GM19455 (cell line): ENCODE results near the gene TAC4.

Source experiments
- ATAC-seq: cut with Tn5 transposase; IDR thresholded peaks from one replicate; pipeline ENCODE4 v1.9.1; 2021; ENCODE audit not compliant: unreplicated experiment

Gene TAC4, protein sequence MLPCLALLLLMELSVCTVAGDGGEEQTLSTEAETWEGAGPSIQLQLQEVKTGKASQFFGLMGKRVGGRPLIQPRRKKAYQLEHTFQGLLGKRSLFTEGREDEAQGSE

DNA sequence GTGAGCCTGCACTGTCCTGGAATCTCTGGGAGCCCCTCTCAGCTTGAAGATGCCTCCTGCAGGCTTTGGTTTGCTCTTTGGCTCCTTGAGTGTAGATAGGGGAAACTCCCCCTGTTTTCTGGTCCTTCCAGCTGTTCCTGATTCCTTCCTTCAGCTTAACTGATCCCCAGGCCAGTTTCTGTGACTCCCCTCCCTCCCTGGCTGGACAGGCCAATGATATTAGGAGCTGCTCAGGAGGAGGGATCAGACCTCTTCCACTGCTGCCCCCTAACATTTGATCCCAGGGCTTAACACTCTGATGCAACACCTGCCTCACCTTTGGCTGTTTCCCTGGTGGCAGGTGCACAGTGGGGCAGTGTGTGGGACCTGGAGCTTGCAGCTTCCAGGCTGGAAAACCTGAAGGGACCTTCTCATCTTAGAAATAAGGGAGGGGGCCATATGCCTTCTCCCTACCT is at the start of gene TAC4:
Gene TAC4 (minus strand): TSS at position 51 of the 455 bp plus-strand sequence. CDS start 52 bp downstream, outside the sequence.
- ATAC-seq: no peak

DNA sequence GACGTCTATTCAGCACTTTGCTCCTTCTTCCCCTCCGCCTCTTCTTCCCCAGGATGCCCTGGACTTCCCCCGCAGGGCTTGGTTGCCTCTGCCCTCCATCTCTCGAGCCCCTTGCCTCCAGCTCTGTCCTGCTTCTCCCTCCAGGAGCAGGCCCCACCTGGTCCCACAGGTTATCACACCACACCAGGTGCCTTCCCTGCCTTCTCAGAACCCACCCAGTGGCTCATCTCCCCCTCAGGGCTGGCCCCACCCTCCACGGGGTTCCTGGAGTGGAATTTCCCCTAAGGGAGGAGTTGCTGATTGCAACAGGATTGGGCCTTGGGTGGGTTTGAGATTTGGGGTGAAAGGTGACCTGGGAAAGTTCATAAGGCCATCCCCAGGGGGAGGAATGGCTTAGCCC is 49.0 kb upstream of the TAC4 start:
- no peak for ATAC-seq

DNA sequence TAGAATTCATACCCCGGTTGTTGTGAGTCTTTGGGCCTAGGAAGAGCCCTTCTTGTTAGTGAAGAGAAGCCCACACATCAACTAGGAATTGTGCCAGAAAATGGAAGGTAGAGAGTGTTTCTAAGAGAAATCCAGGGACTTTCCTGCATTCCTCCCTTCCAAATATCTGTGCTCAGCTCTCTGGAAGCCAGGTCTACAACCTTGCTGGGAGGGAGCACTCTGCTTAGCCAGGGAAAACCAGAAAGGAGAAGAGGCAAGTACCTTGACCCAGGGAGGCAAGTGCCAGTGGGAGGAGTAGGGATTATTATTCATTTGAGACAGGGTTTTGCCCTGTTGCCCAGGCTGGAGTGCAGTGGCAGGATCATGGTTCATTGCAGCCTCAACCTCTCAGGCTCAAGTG is 48.4 kb upstream of the TAC4 start:
- no peak for ATAC-seq

DNA sequence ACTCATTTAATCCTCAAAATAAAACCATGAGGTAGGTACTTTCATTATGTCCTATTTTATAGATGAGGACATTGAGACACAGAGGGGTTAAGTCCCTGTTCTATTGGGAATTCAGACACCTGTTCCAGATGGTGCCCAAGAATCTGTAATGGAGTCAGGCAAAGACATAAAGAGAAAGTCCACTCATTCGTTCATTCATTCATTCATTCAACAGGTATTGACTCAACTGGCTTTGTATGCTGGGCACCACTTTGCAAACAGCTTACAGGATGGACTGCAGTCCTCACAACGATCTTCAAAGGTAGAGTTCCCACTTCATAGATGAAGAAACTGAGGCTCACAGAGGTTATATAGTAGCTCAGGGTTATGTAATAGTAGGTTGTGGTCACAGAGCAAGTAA is 47.9 kb upstream of the TAC4 start:
- no peak for ATAC-seq

DNA sequence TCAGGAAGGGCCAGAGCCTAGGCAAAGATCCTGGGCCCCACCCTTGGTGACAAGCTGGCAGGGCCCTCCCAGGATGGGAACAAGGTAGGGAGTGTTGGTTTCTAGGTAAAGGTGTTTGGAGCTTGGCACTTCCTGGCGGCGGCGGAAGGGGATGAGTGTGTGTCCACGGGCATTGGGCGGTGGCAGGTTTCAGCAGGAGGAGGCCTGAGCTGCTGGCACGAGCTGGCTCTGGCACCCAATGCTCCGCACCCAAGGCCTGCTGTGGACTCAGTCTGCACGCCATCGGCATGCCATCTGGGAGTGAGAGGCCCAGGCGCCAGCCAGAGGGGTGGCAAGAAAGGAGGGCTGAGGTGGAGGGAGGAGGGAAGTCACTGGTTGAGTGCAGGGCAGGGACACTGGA is 46.9 kb upstream of the TAC4 start:
- ATAC-seq: no peak

DNA sequence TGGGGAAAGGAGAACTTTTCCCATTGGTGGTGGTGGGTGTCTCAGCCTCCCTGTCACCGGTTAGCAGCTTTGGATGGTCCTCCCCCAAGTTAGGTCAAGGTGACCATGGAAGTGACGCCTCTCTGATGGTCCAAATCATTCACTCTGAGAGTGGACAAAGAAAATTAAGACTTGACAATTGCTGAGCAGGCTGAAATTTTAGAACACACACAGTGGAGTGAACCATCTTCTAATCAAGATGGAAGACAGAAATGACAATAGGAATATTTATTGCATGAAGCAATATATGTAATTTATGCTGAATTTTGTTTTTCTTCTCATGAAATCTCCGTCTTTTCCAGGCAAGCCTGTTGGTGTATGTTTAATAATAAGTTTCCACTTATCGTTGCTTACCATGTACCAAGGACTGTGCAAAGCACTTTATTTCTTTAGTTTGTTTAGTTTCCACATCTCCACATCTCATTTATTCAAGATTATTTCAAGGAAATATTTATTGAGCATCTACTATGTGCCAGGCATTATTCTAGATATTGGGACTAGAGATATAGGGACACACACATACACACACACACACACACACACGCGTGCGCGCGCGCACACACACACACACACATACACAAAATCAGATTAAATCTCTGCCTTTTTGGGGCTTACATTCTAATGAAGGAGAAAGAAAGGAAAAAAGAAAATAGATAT is 44.0 kb upstream of the TAC4 start:
- no peak for ATAC-seq

DNA sequence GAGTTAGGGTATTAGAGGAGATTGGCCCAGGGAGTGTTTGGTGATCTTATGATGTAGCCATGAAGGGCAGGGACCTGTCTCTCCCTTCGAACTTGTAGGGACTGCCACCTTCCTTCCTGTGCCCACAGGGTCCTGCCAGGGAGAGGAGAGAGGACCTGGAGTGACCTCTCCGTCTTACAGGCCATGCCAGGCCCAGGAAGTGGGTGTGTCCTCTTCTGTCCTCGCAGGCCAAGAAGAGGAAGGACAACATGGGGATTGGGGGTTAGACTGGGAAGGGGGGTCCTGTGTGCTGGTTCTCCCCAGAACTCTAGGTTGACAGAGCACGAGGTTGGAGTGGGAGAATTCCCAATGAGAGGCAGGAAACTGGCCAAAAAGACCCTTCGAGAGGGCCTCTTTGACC is 43.4 kb upstream of the TAC4 start:
- no peak for ATAC-seq

DNA sequence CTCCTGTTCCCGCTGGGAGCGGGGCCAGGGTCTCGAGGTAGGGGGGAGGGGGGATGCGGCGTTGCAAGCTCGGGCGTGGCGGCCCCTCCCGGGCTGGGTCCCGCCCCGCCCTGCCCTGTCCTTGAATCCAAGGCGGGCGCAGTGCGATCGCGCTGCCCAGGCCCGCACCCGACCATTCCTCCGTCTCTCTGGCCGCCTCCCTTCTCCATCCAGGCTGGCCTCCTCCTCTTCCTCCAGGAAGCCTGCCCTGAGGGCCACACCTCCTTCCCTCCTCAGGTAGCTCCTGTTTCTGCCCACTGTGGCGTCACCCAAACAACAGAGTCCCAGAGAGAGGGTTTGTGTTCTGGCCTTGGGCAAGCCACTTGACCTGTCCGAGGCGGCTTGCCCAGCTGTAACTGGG is 43.0 kb upstream of the TAC4 start:
- ATAC-seq: no peak

DNA sequence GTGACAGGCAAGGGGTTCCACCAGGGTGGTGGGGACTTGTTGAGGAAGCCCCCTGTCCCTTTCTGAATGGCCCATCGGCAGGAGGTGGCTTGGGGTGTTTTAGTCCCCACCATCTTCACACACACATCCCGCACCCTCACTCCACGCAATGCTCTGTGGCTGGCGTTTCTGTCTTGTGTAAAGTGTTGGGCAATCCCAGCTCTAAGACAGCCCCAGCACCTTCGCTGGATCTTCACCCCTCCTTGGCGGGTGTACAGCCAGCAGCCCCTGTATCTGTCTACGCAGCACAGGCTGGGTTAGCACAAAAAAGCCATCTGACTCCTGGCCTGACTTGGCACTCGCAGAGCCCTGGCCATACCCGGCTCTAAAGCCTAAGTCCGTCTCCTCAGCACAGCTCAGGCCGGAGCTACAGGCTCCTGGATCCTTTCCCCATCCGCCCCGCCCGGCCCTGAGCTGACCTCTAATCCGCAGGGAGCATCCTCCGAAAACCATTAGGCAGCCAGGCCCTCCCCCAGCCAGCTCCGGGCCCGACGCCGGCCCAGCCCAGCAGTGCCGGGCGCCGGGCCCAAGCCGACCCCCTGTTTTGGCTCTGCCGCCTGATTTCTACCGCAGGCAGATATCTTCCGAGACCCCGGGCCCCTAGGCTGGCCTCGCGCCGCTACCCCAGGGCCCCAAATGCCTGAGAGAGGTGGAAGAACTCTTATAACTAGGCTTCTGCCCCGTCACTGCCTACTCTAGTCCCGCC is 42.4 kb upstream of the TAC4 start:
- ATAC-seq: no peak

DNA sequence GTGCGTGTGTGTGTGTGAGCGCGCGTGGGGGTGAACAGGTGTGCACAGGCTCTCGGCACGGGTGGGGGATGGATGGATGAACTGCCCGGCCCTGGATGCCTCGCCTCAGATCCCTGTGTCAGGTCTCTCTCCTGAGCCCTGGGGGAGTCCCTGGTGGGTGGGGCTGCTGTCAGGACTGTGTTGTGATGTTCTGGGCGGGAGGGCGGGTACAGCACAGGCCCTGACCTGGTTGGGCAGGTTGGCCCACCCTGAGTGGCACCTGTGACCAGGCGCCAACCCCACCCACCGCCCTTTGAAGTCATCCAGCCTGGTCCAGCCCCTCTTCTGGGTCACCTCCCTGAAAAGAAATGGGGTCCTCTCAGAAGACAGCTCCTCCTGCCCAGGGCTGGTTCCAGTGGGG is 41.6 kb upstream of the TAC4 start:
- ATAC-seq: no peak

DNA sequence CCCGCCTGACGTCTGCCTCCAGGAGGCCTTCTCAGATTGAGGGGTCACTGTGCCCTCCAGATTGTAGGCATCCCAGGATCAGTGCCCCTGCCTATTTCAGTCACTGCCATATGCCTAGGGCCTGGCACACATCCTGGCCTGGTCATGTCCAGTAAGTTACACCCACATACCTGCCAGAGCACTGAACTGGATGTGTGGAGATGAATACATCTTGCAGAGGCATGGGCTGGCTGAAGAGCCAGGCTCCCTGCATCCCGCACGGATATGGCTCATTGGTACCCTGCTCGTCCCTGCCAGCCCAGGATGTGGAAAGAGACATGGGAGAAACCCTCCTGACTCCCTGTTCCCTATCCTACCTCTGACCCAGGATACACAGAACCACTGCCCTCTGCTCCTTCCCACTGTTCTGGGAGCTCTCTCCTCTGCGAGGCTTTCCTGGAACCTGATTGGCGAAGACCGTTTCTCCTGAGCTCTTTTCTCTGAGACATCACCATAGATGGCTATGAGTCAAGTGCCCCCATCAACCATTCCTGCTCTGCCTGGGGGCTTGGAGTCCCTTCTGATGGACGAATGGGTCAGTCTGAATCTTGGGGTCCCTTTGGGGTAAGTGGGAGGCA is 40.0 kb upstream of the TAC4 start:
- no peak for ATAC-seq

DNA sequence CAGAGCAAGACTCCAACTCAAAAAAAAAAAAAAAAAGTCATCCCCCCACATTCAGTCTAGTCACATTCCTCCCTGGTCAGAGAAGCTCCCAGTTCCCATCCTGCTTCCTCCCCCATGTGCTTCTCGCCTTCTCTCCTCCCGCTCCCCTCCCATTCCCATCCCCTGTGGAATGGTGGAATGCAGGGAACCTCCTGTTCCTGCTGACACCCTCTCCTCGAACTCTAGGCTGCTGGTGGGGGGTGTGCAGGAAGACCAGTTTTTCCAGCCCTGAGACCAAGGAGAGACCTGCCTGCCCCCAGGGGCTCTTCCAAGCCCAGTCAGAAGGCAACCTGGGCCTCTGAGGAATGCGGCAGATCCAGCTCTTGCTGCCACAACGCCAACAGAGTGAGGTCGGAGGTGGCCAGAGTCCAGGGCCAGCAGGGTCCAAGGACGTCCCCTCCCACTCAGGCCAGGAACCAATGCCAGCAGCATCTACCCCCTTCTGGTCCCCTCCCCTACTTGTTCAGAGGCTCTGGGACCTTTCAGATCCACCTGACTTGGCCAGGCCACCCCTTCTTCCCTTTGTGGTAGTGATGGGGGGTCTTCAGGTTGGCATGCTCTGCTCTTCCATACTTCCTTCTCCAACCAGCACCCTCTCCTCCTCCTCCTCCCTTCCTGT is 39.3 kb upstream of the TAC4 start:
- no peak for ATAC-seq

DNA sequence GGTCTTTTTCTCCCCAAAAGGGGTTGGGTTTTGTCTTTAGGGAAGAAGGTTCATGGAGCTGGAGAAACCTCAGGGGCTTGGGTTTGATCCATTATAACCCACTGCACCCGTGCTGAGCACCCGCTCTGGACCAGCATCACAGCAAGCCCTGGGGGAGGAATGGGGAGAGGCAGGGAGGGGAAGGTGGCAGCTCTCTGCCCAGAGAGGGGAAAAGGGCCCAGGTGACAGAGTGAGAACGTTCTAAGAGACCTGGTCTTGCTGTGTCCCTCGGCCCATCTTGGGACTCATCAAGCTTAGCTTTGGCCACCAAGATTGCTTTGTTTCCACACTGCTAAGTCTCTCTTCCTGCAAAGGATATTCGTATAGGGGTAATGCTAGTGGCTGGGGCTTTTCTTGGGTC is 38.2 kb upstream of the TAC4 start:
- ATAC-seq: no peak

DNA sequence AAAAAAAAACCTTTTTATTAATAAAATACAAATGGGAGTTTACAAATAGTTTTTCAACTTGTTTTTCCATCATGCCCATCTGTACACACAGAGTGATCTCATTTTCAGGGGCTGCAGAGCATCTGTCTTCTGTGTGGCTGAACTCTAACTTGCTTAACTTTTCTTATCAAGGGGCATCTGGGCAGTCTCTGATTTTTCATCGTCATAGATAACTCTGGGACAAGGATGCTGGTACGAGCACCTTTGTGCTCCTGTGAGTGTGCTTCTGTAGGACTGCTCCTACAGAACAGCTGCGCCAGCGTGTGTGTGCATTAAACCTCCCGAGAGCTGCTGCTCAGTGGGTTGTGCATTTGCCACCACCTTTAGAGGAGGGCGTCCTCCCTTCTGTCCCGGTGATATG is 34.6 kb upstream of the TAC4 start:
- no peak for ATAC-seq

DNA sequence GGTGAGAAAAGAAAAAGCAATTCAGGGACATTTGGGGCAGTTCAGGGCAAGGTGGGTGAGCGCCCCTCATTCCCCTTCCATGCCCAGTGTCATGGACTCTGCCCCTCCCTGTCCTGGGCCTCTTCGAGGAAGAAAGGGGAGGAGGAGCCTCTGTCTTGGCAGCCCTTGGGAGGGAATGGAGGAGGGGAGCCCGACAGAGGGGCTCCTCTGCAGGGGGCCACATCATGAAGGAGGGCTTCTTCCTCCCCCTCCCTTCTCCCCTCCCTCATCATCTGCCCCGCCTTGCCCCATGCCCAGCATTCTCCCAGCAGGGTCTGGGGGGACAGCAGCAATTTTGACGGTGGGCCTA is 33.2 kb upstream of the TAC4 start:
- ATAC-seq: no peak

DNA sequence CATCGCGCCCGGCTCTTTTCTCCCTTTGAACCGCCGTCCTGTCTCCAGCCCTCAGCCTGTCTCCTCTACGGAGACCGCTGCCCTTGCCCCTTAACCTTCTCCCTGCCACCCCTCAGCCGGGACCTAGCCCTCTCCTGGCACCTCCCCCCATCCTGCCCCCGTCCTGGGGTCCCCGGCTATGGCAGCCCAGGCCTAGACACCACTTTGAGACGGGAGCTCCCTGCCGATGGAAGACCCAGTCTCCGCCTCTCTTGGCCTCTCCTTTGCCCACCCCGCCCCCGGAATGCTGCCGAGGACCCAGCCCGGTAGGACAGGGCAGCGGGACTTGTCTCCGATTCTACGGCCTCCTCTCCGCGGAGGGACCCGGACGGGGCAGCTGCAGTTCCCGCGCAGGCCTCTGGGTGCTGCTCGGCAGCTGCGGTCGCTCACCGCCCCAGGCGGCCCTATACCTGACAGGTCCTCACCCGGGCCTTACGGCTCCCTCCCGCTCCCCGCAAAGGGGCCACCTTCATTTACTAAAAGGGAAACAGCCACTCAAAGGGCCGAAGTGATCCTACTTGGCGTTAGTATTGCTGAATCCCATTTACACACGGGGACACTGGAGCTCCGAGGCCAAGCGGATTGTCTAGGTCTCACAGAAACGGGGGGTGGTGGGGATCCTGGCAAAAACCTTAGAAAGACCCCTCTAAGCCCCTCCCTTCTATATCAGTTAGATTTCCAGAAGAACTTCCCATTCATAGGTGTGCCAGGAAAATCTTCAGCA is 32.6 kb upstream of the TAC4 start:
- ATAC-seq: no peak

DNA sequence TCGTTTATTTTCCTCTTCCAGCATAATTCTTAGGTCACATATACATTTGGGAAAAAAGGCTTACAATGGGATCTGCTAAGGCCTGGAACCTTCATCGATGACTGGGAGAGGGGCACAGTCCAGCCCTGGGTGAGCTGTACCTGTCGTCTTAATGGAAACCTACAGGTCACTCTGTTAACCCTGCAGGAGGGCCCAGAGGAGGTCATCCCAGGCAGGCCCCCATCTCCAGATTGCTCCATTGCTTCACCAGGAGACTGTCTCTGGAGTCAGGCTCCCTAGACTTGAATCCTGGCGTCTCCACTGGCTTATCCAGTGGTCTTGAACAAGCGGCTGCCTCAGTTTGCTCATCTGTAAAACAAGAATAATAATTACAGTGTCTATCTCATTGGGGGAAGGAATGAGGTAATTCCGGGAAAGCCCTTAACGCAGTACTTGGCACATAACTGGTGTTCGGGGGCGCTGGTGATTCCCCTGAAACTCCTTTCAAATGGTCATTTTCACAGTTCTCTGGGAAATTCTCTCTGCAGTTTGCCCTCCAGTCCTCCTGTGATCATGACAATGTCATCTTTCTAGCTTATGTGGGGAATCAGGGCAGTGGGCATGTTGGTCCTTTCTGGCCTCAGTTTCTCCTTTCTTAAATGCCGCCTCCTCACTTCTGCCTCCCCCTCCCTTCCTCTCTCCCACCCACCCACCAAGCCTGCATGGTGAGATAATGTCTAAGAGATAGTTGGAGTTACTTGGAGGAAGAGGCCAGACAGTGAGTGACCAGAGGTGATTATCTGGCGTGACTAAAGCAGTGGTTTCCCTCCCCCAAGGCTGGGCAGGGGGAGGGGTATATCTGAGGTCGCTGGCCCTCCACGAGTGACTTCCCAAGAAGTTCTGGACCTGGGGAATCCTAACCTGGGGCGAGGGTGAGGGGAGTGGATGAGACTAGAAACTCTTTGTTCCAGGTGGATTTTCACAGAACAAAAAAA is 31.3 kb upstream of the TAC4 start:
- ATAC-seq: no peak

DNA sequence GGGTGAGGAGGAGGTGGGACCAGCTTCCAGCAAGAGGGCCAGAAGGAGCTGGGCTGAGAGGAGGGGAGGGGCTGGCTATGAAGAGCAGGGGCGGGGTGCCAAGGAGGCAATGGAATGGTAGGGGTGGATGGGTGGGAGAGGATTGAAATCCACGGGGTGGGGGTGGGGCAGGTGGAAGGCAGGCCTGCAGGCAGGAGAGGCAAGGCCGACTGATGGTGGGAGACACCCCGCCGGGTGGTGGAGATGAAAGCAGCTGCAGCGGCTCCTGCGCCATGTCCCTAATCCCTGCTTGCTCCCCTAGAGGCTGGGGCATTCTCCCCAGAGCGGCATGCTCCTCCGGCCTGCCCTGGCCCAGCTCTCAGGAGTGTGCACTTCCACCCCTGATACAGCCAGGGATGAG is 27.8 kb upstream of the TAC4 start:
- ATAC-seq: no peak

DNA sequence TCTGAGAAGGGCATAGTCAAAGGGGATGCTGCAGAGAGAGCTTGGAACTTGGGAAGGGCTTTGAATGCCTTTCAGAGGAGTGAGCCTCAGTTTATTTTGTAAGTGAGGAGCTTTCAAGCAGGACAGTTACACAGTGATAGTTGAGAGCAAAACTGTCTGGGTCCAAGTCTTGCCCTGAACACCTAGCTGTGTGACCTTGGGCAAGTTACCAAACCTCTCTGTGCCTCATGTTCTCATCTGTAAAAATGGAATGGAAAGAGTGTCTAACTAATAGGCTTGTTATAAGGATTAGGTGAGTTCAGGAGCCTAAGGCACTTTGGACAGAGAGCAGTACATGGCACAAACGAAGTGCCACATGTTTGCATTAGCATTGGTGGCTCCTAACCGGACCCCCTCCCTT is 27.0 kb upstream of the TAC4 start:
- no peak for ATAC-seq

DNA sequence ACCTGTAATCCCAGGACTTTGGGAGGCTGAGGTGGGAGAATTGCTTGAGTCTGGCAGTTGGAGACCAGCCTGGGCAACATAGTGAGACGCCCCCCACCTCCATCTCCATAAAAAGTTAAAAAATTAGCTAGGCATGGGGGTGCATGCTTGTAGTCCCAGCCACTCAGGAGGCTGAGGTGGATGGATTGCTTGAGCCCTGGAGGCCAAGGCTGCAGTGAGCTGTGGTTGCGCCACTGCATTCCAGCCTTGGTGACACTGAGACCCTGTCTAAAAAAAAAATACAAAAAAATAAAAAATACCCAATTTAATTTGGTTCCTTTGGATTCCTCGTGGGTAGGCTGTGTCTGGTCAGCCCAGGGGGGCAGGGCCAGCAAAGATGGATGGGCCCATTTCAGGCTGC is 26.1 kb upstream of the TAC4 start:
- ATAC-seq: no peak
